Smooth muscle cell (in vitro differentiated cells): ENCODE results near the gene PMM2. TPM values are rescaled to one million over a fixed set of nuclear protein-coding genes. Genes with fewer than 3 reads are reported as not detected.
A peak's percentile ranks its signal among the peaks of the same experiment; 100 is the strongest.

ENCODE experiments used
- DNase-seq: peaks from one replicate; lab custom pipeline; 2025; ENCODE audit not compliant: unreplicated experiment; lab: John Stamatoyannopoulos, UW
- H2AFZ ChIP-seq: fragments of 200-600 bp; sonication (generic); 2 replicates; pipeline ENCODE4 v1.6.0; 2016; ENCODE audit warnings: antibody characterized with exemption, low read depth, mild to moderate bottlenecking
- H3F3A ChIP-seq: fragments of 200-600 bp; sonication (generic); 2 replicates; pipeline ENCODE4 v1.6.0; 2017; ENCODE audit warnings: antibody characterized with exemption, low read depth
- H3K27ac ChIP-seq: fragments of 200-600 bp; sonication (generic); 2 replicates; pipeline ENCODE4 v1.5.1; 2016; ENCODE audit warnings: low read depth, mild to moderate bottlenecking
- H3K27me3 ChIP-seq: fragments of 200-600 bp; sonication (generic); 2 replicates; pipeline ENCODE4 v1.6.1; 2016; ENCODE audit warnings: low read depth, mild to moderate bottlenecking
- H3K36me3 ChIP-seq: fragments of 200-600 bp; sonication (generic); 2 replicates; pipeline ENCODE4 v1.5.1; 2016; ENCODE audit warnings: low read depth
- H3K4me1 ChIP-seq: fragments of 200-600 bp; sonication (generic); 2 replicates; pipeline ENCODE4 v1.5.1; 2016; ENCODE audit warnings: low read depth
- H3K4me2 ChIP-seq: fragments of 200-600 bp; sonication (generic); 2 replicates; pipeline ENCODE4 v1.6.0; 2016; ENCODE audit warnings: mild to moderate bottlenecking
- H3K4me3 ChIP-seq: fragments of 200-600 bp; sonication (generic); 2 replicates; pipeline ENCODE4 v1.5.1; 2016; ENCODE audit warnings: mild to moderate bottlenecking
- H3K79me2 ChIP-seq: fragments of 200-600 bp; sonication (generic); 2 replicates; pipeline ENCODE4 v1.6.0; 2016; ENCODE audit warnings: low read depth, mild to moderate bottlenecking
- H3K9ac ChIP-seq: fragments of 200-600 bp; sonication (generic); 2 replicates; pipeline ENCODE4 v1.6.0; 2016; ENCODE audit warnings: low read depth
- H3K9me3 ChIP-seq: fragments of 200-600 bp; sonication (generic); replicated peaks from 2 replicates; pipeline ENCODE4 v1.5.1; 2016; ENCODE audit warnings: low read depth
- H4K20me1 ChIP-seq: fragments of 200-600 bp; sonication (generic); 2 replicates; pipeline ENCODE4 v1.6.0; 2016; ENCODE audit warnings: low read depth
- WGBS: methylation state at CpG from one replicate; pipeline ENCODE4 v1.1.7; 2016; ENCODE audit warnings: low lambda C conversion rate; 5-methylcytosine and 5-hydroxymethylcytosine counted together
- polyA plus RNA-seq: library from polyadenylated mRNA; unstranded; fragments of >200 nt; fragmentation: Nextera tagmentation; extraction: Ambion mirVana; gene quantifications from 2 replicates; pipeline ENCODE4 v1.2.1, GENCODE V29; 2016
- total RNA-seq: library from RNA; depleted of rRNA; stranded (reverse); fragments of >200 nt; gene quantifications from 2 replicates; pipeline ENCODE4 v1.2.3, GENCODE V29; 2014
- TF ChIP-seq, protein P1 (sequence below): fragments of 200-600 bp; sonication (generic); IDR thresholded peaks from 2 replicates; pipeline ENCODE4 v1.5.1; 2017; ENCODE audit warnings: borderline replicate concordance, mild to moderate bottlenecking, antibody characterized with exemption; ENCODE audit not compliant: insufficient read depth, poor library complexity, severe bottlenecking

Gene PMM2
- total and polyA plus RNA-seq, 2 experiments from 2014 or later = 31.4 to 33.5 TPM

DNA sequence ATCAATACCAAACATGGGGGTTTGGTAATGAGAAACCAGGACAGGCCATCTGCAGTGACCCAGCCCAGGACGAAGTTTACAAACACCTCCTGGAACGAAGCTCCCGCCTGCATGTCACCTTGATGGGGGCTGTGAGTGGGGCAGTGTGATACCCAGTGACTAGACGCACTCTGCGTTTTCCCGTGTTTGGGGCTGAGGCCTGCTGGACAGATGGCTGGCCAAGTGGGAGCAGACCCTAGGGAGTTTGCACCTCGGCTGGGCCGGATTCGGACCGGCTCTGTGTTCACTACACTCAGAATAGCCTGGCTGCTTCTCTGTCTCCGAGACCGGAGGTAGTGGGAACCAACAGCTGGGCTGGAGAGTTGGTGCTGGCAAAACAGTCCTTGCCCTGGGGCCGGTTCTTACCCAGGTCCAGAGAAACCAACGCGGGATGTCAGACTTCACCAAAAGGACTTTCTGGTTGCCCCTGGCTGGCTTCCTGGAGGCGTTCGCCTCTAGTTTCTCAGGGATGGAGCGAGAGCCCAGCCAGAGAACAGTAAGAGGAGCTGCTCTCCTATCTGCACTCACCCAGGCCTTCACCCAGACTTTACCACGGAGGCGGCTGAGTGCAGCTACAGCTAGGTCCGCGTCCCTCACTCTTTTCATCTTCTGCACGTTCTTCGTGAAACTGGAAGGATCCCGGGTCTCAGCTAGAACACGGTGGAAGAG is 50.7 kb downstream of the PMM2 start:
- Histone ChIP-seq H3K9me3 (no peaks in the 10 kb centered on the region), H3K27me3 (no peaks in the 10 kb centered on the region), H4K20me1 (peaks cover 91% of the 10 kb centered on the region), H3K36me3 (no peaks in the 10 kb centered on the region), H2AFZ (no peak overlapping the region), H3K79me2 (peaks cover 17% of the 10 kb centered on the region), H3K4me3 (no peak overlapping the region), H3K27ac (peak overlapping the region; percentile 89), H3K4me2 (no peak overlapping the region), H3K9ac (no peak overlapping the region), H3K4me1 (no peaks in the 10 kb centered on the region), H3F3A (peaks cover 17% of the 10 kb centered on the region)
- DNase-seq = no peak
- TF ChIP-seq, protein P1, sequence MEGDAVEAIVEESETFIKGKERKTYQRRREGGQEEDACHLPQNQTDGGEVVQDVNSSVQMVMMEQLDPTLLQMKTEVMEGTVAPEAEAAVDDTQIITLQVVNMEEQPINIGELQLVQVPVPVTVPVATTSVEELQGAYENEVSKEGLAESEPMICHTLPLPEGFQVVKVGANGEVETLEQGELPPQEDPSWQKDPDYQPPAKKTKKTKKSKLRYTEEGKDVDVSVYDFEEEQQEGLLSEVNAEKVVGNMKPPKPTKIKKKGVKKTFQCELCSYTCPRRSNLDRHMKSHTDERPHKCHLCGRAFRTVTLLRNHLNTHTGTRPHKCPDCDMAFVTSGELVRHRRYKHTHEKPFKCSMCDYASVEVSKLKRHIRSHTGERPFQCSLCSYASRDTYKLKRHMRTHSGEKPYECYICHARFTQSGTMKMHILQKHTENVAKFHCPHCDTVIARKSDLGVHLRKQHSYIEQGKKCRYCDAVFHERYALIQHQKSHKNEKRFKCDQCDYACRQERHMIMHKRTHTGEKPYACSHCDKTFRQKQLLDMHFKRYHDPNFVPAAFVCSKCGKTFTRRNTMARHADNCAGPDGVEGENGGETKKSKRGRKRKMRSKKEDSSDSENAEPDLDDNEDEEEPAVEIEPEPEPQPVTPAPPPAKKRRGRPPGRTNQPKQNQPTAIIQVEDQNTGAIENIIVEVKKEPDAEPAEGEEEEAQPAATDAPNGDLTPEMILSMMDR = no peak
- WGBS = 90% methylated on average over 26 of the region's 26 CpGs

DNA sequence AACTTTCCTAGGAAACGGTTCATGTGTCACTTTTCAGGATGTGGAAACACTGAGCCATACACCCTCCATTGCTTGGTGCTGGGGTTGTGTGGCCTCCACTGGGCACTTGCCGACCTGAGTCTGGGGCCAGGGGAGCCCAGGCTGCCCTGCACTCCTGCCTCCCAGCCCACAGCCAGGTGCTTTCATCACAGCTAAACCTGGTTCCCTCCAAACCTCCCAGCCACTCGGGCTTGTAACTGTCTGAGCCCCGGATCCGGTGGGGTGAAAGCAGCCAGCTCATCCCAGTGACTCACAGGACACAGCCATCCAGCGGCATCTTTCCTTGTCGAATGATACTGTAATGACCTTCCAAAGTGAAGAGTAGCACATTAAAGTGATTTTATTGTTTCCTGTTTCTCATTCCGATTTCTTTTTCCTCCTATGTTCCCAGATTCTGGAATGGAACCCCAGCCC is 51.3 kb downstream of the PMM2 start:
- DNase-seq = no peak
- no peaks in the 10 kb centered on the region for H3K4me1 ChIP-seq
- H3K9me3 ChIP-seq = no peaks in the 10 kb centered on the region
- peaks cover 17% of the 10 kb centered on the region for H3F3A ChIP-seq
- H3K27ac ChIP-seq = peak overlapping the region; percentile 89
- 28% methylated on average over 8 of the region's 8 CpGs for WGBS
- H3K9ac ChIP-seq = no peak overlapping the region
- no peak overlapping the region for H2AFZ ChIP-seq
- H3K4me3 ChIP-seq = no peak overlapping the region
- H3K27me3 ChIP-seq = no peaks in the 10 kb centered on the region
- TF ChIP-seq, protein P1 = no peak
- peak overlapping the region; percentile 7 for H3K4me2 ChIP-seq
- H3K36me3 ChIP-seq = no peaks in the 10 kb centered on the region
- peaks cover 92% of the 10 kb centered on the region for H4K20me1 ChIP-seq
- peaks cover 17% of the 10 kb centered on the region for H3K79me2 ChIP-seq

DNA sequence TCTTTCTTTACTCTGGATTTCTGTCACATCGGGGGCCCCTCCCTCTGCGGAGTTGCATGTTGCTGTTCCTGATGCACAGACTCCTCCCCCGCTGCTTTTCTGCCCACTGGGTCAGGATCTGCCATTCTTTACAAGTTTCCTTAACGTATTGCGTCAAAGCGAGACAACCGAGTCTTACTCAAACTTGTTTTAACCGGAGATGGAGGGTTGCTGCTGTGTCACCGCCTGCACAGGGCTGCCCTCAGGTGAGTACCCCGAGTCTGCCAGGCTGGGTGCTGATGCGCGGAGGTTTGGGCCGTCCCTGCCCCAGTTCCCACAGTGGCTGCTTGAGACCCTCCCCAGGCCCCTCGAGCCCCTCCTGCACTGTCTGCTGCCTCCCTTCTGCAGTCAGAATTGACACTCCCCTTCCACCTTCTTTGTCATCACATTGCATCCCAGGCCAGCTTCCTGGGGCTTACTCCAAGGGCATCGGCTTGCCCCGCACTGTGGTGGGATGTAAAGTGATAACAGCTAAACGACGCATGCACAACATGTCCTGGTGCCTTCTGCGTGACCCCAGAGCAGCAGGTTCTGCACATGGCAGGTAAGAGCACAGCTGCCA is 51.9 kb downstream of the PMM2 start:
- Histone ChIP-seq H3K9ac (no peak overlapping the region), H3K79me2 (peaks cover 13% of the 10 kb centered on the region), H3F3A (peaks cover 17% of the 10 kb centered on the region), H3K36me3 (no peaks in the 10 kb centered on the region), H3K4me3 (no peak overlapping the region), H2AFZ (no peak overlapping the region), H3K4me1 (no peaks in the 10 kb centered on the region), H4K20me1 (peaks cover 92% of the 10 kb centered on the region), H3K4me2 (peak overlapping the region; percentile 7), H3K9me3 (no peaks in the 10 kb centered on the region), H3K27me3 (no peaks in the 10 kb centered on the region), H3K27ac (peak overlapping the region; percentile 89)
- WGBS = 75% methylated on average over 19 of the region's 19 CpGs
- DNase-seq = no peak
- TF ChIP-seq, protein P1 = no peak
